Neural cell (in vitro differentiated cells): ENCODE results near the gene RANBP3.

Source experiments
- POLR2AphosphoS5 ChIP-seq: IDR thresholded peaks from 2 replicates; pipeline ENCODE4 v1.6.1; 2012
- RAD21 ChIP-seq: fragments of 450-650 bp; conservative IDR thresholded peaks from 2 replicates; pipeline ENCODE4 v1.6.1; 2014; ENCODE audit warnings: antibody characterized with exemption, mild to moderate bottlenecking, moderate library complexity
- TF ChIP-seq, protein P1 (sequence below): fragments of 450-650 bp; IDR thresholded peaks from 2 replicates; pipeline ENCODE4 v1.5.1; 2014; ENCODE audit warnings: antibody characterized with exemption, mild to moderate bottlenecking, moderate library complexity; ENCODE audit not compliant: poor library complexity, severe bottlenecking

GRCh38 chr19:5918463-5919079, 59.4 kb downstream of the RANBP3 start:
- TF ChIP-seq RAD21: no peak
- TF ChIP-seq, protein P1, sequence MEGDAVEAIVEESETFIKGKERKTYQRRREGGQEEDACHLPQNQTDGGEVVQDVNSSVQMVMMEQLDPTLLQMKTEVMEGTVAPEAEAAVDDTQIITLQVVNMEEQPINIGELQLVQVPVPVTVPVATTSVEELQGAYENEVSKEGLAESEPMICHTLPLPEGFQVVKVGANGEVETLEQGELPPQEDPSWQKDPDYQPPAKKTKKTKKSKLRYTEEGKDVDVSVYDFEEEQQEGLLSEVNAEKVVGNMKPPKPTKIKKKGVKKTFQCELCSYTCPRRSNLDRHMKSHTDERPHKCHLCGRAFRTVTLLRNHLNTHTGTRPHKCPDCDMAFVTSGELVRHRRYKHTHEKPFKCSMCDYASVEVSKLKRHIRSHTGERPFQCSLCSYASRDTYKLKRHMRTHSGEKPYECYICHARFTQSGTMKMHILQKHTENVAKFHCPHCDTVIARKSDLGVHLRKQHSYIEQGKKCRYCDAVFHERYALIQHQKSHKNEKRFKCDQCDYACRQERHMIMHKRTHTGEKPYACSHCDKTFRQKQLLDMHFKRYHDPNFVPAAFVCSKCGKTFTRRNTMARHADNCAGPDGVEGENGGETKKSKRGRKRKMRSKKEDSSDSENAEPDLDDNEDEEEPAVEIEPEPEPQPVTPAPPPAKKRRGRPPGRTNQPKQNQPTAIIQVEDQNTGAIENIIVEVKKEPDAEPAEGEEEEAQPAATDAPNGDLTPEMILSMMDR: no peak
- no peak for TF ChIP-seq POLR2AphosphoS5
